Omental fat pad (tissue), 4 donors: ENCODE results near the gene ITIH3. TPM values are rescaled to one million over a fixed set of nuclear protein-coding genes. Genes with fewer than 3 reads are reported as not detected.

Experiments used
- ATAC-seq: fragments of 150-250 bp; one replicate; pipeline ENCODE4 v1.9.1; 2016; ENCODE audit warnings: mild to moderate bottlenecking, moderate library complexity; ENCODE audit not compliant: low FRiP score
- DNase-seq: peaks from one replicate; pipeline ENCODE4 v3.0.0-alpha.2; 2019; ENCODE audit warnings: low spot score
- total RNA-seq, 4 donors: library from RNA; depleted of rRNA; stranded (reverse); fragments of >200 nt; gene quantifications; one replicate each; pipeline ENCODE4 v1.1.0, GENCODE V29; 2016
- TF ChIP-seq, protein P1 (sequence below), 3 donors: fragments of 450-650 bp; IDR thresholded peaks; one replicate each; pipeline ENCODE4 v1.5.1; 2016 to 2017; ENCODE audit warnings: antibody characterized with exemption in 3 of 3, mild to moderate bottlenecking in 3 of 3, moderate library complexity in 2 of 3

The ITIH3 gene
- total RNA-seq, 4 donors from 2014 or later = 0.93 to 2.8 (median 1.9) TPM

DNA sequence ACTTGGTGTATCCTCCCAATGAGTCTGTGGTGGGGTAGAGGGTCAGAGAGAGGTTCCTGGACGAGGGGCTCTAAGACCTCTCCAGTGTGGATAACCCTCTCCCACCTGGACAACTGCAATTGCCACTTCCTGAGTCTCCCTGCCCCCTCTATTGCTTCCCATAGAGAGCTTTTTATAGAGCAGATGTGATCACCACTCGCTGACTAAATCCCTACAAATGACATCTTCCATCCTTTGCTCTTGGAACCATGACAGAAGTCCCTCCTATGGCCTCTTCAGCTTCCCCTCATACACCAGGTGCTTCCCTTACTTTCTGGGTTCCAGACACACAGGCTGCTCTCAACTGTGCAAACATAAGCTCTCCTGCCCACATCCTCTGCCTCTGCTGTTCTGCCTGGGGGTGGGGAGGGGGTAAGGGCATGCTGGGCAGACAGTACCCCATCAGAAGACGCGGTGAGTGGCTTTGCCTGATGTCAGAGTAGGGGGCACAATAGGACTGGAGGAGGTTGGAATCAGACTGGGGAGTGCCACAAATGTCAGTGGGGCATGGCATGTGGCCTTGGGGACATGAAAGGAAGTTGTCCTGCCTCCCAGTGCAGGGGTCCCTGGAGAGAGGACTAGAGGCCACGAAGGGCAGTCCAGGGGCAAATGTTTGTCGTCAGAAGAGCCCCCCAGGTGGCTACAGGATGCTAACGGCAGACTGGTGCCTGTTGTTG lies 15.2 kb downstream of the ITIH3 start:
- DNase-seq = no peak
- TF ChIP-seq, protein P1, sequence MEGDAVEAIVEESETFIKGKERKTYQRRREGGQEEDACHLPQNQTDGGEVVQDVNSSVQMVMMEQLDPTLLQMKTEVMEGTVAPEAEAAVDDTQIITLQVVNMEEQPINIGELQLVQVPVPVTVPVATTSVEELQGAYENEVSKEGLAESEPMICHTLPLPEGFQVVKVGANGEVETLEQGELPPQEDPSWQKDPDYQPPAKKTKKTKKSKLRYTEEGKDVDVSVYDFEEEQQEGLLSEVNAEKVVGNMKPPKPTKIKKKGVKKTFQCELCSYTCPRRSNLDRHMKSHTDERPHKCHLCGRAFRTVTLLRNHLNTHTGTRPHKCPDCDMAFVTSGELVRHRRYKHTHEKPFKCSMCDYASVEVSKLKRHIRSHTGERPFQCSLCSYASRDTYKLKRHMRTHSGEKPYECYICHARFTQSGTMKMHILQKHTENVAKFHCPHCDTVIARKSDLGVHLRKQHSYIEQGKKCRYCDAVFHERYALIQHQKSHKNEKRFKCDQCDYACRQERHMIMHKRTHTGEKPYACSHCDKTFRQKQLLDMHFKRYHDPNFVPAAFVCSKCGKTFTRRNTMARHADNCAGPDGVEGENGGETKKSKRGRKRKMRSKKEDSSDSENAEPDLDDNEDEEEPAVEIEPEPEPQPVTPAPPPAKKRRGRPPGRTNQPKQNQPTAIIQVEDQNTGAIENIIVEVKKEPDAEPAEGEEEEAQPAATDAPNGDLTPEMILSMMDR (IDR thresholded peaks at IDR 0.05) = no peak
- no peak for ATAC-seq

DNA sequence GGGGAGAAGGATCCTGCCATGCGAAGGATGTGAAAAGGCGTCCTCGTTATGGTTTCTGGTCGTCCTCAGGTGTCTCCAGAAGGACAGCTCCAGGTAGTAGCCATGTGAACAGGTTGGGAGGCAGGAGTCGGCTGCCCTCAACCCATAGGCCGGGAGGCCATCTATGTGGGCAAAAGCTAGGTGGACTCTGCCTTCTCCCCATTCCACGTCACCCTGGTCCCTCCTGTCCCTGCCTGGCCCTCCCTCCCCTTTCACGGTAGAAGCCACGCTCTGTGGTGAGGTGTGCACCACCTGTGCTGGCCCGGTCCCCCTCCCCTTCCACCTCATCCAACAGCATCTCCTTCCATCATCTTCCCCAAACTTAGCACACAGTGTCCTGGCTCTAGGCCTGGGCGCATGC lies 16.3 kb downstream of the ITIH3 start:
- ATAC-seq (no peak), DNase-seq (no peak)
- TF ChIP-seq, protein P1 (IDR thresholded peaks at IDR 0.05) = no peak

DNA sequence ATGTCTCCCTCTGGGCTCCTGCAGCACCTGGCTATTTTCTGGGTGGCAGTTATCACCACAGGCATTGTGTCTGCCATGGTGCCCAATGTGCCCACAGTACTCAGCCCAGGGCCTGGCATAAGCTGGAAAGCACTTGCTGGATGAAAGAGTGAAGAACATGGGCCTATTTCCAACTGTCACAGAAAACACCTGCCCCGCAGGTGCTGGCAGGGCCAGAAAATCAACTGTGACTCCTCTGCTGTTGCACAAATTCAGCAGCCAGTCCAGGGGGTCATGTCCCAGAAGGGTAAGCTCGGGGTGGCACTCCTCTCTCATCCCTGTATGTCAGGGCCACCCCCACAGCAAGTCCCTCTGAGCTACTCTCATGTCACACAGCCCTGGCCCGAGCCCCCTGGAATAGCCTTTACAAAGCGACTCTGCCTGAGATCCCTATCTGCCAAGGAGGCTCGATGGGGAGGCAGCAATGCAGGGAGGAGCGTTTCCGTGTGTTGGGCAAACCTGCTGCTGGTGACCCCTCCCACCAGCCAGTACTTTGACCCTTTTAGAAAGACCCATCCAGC lies 16.9 kb downstream of the ITIH3 start:
- TF ChIP-seq, protein P1 (IDR thresholded peaks at IDR 0.05) = no peak
- no peak for ATAC-seq
- DNase-seq = no peak

DNA sequence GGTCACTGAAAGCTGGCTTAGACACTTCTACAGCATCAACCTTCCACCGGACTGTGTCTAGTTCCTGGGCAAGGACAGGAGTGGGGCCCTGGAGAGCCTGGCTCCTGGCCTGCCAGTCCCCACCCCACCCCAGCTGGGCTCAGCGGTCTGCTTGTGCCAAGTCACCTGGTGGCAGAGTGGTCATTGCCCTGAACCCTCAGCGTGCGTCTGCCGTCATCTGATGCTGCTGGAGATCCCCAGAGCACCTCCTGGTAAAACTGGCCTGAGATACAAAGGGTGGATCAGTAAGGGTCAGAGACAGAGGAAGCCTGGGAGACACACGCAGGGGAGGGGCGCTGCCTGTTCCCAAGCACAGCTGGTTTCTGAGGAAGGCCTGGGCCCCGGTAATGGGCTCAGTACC lies 19.2 kb downstream of the ITIH3 start:
- TF ChIP-seq, protein P1 (IDR thresholded peaks at IDR 0.05) = no peak
- DNase-seq (no peak), ATAC-seq (no peak)

DNA sequence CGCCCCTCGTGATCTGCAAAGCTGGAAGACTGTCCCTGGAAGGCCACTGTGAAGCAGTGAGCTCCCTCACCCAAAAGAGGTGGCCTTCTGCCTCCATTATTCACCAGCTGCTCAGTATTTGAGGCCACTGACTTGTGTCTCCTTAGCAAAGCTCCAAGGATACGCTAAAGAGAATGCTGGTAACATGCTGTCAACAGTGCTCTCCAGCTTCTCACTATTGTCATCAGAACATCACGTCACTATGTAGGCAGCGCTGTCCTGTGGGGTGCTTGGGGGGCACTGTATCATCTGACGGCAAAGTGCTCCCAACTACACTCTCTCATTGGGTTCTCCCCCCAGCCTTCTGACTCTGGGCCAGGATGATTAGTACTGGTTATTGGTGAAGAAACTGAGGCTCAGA lies 21.6 kb downstream of the ITIH3 start:
- TF ChIP-seq, protein P1 (IDR thresholded peaks at IDR 0.05) = no peak
- no peak for ATAC-seq
- DNase-seq = no peak

DNA sequence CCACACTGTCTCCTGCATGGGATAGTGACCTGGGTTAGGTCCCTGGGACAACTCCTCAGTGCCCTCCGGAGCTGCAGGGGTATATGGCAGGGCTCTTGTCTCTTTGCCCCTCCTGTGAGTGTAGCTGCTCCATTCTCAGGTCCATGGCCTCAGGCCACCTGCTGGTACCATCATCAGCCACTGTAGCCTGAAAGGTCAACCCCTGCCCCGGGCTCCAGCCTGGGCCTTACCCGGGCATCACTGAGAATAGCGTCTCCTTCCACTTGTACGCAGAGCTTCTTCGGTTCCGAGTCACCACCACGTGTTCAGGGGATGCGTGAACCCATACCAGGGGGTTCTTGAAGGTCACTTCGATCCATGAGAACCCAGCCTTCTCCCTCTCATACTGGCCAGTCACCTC lies 22.1 kb downstream of the ITIH3 start:
- TF ChIP-seq, protein P1 (IDR thresholded peaks at IDR 0.05) = no peak
- ATAC-seq = no peak
- no peak for DNase-seq

DNA sequence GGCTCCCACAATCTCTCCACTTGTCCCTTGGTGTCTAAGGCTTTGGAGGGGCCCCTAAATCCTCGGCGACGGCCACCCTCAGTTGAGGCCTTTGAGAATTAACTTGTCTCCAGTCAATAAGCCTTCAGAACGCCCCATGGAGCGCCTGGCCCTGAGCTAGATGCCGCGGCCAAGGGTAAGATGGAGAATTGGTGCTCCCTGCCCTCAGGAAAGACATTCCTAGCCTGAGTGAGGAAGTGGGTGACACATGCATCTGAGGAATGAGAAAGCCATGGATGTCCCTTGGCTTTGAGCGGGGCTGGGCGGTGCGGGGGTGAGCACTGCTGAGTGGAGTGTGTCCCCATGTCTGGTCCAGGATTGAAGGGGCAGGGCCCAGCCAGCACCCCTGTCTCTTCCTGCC lies 22.6 kb downstream of the ITIH3 start:
- DNase-seq = no peak
- ATAC-seq = no peak
- TF ChIP-seq, protein P1 (IDR thresholded peaks at IDR 0.05) = no peak
